HG03342 (cell line): ENCODE data around the gene ERC1.

Experiments
- ATAC-seq: cut with Tn5 transposase; IDR thresholded peaks from one replicate; pipeline ENCODE4 v1.9.1; 2021; ENCODE audit warnings: mild to moderate bottlenecking, moderate library complexity; ENCODE audit not compliant: unreplicated experiment

Gene ERC1

GRCh38 chr12:1467710-1468109 lies 476.7 kb downstream of the ERC1 start:
- ATAC-seq: no peak

GRCh38 chr12:1469070-1469469 lies 478.0 kb downstream of the ERC1 start:
- ATAC-seq: no peak

DNA sequence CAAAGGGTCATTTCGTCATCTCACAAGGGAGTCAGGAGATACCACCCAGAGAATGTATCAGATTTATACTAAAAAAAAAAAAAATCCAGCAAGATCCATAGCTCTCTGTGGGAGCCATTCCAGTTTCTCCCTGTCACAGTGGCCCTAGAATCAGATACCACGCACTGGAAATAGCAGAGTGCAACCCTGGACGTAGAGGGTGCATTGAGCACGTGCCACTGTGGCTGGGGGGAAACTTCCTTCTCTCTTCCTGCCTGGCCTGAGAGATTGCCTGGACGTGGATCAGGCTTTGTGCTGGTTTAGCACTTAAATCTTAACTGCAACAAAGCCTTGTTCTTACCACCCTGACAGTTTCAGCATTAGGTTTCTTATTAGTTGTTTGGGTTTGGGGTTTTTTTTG lies 479.0 kb downstream of the ERC1 start:
- no peak for ATAC-seq

DNA sequence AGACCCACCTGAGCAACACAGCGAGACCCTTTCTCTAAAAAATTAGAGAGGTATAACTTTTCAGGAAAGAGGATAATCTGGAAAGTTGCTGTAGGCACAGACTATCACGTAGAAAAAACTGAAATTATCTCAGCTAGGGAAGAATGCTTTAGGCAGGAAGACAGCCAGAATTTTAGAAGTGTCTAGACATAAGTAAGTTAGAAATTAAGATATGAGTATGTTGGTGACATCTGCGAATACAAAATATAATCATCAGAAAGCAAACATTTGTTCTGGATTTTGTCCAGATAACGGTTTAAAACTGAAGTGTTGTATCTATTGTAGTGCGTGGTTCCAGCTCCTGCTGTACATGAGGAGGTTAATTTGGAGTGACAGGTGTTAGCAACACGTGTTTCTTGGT lies 480.2 kb downstream of the ERC1 start:
- ATAC-seq: no peak

GRCh38 chr12:1473418-1473817 lies 482.4 kb downstream of the ERC1 start:
- no peak for ATAC-seq

GRCh38 chr12:1474041-1474573 lies 483.1 kb downstream of the ERC1 start:
- no peak for ATAC-seq

DNA sequence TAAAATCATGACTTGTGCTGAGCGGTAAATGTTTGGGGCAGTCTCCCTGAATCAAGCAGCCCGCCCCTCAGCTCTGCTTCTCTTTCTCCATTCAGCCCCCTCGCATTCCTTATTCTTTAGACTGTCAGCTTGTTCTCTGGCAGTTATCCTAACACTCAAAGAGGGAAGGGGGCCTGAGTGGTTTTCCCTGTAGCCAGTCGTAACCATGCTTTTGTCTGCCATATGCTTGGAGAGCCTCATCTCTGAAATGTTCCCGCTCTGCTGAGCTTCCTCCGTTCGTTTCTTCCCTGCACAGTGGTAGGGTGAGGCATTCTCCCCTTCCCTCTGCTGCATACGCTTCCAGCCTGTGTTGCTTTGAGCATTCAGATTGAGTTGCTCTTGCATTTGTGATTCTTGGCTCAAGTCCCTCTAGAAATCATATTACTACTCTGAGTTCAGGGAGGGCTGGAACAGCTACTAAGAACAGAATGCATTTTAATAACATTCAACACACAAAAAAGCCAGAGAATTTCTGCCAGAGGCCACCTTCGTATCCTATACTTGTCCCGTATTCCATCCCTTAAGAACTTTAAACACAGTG lies 483.6 kb downstream of the ERC1 start:
- no peak for ATAC-seq

DNA sequence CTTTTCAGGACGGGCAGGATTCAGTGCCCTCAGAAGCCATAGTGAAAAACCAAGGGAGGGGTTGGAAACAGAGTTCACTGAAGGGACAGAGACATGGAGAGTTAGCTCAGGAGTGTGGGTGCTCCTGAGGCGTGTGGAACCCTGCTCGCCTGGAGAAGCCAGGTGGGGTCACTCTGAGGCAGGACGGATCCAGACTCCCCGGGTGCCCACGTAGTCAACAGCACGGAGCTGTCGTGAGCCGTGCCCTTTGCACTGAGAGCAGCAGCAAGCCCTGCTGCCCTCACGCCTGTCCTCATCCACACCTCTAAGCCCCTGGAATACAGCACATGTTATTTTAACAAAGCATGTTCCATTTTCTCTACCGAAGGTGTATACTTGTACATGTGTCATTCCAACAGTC lies 488.6 kb downstream of the ERC1 start:
- ATAC-seq: no peak

DNA sequence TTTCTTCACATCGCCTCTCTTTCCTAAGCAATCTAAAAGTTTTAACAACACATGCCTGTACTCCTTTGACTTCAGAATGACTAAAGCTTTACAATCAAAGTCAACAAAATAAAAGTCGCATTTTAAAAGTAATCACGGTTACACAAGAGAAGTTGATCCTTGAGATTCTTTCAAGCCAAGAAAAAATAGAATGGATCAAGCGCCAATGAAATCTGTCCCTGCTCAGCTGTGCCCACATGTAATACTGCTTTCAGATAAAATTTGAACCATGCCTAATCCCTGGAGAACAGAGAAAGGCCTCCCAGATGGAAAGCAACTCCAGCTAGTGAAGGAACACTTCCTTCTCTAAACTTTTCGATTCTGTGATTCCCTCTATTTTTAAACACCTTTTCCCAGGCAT lies 490.3 kb downstream of the ERC1 start:
- no peak for ATAC-seq

DNA sequence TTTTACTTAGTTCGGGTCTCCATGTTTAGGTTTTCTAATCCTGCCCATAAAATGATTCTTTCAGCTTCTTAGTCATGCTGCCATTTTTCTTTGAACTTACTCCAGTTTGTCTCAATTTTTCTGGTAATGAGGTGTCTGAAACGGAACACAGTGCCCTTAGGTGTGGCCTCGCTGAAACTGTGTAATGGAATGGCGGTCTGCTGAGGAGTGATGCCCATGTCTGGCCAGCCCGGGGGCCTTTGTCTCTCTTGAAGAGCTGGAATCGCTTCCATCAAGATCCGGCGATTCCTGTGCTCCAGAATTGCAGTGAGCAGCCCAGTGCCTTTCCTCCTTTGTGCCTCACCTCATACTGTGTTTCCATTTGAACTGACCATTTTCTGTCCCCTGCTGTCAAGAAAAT lies 490.9 kb downstream of the ERC1 start:
- ATAC-seq: no peak

- ATAC-seq: no peak
Measured at GRCh38 chr12:1488908-1489381, 497.9 kb downstream of the ERC1 start.

- no peak for ATAC-seq
Measured at GRCh38 chr12:1491983-1492697, 501.1 kb downstream of the ERC1 start.

DNA sequence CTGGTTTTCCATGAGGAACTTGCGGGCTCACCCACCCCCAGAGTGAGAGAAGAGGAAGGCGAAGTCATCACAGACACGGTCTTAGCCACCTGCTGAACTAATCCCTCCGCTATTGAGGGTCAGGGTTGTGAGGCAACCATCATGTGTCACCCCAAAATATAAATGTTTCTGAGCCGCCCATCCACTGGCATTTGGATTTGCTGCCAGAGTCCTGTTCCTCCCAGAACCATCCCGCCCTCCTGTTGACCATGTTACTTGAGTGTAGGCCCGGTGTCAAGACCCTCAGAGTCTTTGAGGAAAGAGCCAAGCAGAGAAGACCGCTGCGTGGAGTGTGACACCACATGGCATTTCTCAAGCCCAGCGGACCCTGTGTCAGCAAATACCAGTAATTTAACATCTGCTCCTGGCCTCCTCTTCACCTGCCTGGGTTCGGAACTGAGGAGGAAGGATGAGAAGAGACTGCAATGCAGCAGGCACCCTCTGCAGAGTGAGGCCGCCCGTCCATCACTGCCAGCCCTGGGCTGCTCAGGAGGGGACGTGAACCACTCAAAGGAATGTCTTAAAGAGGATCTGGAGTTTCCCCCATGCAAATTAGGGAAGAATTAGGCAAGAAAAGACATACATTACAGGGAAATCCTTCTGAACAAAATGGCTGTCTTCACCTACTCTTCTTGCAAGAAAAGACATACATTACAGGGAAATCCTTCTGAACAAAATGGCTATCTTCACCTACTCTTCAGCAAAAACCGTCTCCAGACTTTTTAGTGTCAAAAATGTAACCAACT lies 502.9 kb downstream of the ERC1 start:
- no peak for ATAC-seq

DNA sequence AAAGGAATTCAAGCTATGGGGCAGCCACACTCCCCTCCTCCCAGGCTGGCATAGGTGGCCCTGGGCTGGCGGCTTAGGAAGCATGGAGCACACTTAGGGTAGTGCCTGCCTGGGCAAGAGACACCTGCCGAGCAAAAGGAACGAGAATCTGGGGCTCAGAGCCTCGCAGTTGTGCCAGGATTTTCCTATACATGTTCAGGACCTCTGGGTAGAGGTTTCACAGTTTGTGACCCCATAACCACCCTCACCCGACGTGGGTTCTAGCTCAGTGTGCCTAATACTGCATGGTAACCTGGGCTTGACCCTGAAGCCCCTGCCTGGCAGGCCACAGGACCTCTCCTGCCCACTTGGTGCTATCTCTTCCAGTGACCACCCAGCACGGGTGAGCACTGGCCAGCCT lies 503.8 kb downstream of the ERC1 start:
- no peak for ATAC-seq

DNA sequence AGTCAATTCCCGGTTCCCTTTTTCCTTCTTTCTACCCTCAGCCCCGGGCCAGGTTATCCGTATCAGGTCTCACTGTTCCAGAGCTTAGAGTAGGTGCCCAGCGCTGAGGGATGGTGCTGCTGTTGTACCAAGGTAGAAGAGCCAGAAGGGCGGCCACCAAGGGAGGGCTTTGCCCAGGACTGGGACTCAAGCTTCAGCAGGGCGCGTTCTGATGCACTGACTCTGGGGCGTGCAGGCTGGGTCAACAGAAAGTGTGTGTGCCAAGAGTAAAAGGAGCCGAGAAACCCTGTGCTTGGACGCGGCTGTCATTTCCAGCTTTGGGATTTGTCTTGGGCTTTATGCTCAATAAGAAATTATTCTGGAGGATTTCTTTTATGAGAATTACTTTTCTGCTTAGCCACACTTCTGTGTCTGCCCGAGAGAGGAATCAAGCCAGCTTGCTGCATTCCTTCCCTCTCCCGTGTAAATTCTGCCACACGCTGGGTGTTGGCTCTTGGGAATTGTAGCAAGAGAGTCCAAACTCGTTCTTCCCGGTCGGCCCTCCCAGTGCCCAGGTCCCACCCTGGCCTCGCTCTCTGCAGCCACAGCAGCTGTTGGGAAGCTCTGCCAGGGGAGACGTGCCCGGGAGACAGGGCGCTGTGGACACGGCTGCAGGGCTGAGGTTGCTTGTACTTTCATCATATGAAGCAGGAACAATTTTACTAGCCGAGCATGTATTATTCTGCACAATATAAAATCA lies 505.3 kb downstream of the ERC1 start:
- ATAC-seq: no peak

DNA sequence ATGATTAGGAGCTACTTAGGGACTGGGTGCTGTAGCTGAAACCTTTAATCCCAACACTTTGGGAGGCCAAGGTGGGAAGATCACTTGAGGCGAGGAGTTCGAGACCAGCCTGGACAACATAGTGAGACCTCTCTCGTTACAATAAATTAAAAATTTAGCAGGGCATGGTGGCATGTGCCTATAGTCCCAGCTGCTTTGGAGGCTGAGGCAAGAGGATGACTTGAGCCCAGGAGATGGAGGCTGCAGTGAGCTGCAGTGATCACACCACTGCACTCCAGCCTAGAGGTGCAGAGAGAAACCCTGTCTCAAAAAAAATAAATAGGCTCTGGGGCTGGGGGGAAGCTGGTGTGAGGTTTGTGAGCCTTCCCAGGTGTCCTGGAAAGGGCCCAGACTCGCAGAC lies 506.1 kb downstream of the ERC1 start:
- ATAC-seq: no peak

GRCh38 chr12:1498199-1498740 lies 507.2 kb downstream of the ERC1 start:
- no peak for ATAC-seq

- no peak for ATAC-seq
Measured at GRCh38 chr12:1499351-1499750, 508.3 kb downstream of the ERC1 start.

DNA sequence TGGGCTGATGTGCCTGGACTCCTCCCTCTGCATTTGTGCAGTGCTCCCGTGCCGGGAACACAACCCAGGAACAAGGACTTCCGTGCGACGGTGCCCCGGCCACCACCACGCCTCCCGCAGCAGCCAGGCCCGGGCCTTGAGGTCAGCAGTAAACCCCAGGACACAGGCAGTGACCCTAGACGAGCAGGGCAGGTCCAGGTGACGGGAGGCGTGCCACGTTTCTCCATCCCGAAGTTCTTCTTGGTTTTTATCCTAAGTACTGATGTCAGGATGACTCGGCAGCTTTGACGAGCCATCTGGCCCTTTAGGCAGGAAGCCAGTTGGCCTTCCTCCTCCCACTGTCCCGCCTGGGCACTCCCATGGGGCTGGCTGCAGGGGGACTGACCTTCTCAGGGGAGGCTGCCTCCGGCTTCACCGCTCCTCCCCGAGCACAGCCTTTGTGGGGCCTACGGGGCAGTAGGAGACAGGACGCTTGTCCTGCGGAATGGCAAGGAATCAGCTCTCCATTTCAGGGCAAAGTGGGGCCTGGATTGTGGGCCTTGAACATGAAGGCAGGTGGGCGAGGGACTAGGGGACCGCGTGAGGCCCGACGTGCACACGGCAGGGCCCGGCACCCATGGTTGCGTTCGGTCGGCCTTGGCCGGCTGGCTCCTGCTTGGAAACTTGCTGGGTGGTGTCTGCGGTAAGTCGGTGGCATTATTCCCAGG lies 509.2 kb downstream of the ERC1 start:
- no peak for ATAC-seq

GRCh38 chr12:1501001-1501400 lies 510.0 kb downstream of the ERC1 start:
- no peak for ATAC-seq
